Neural cell (in vitro differentiated cells): ENCODE results near the gene TMEM52B.

ENCODE experiments used
- EP300 ChIP-seq: fragments of 450-650 bp; conservative IDR thresholded peaks from 2 replicates; pipeline ENCODE4 v1.6.1; 2014; ENCODE audit warnings: antibody characterized with exemption, mild to moderate bottlenecking, moderate library complexity; ENCODE audit not compliant: poor library complexity, severe bottlenecking
- EZH2 ChIP-seq: fragments of 200-600, 300-800 bp; shearing (Covaris generic), sonication (generic); IDR thresholded peaks from 2 replicates; pipeline ENCODE4 v1.6.1; 2014; ENCODE audit warnings: antibody characterized with exemption, low read length, borderline replicate concordance, mild to moderate bottlenecking; ENCODE audit not compliant: insufficient read depth, poor library complexity, severe bottlenecking
- POLR2AphosphoS5 ChIP-seq: IDR thresholded peaks from 2 replicates; pipeline ENCODE4 v1.6.1; 2012
- TF ChIP-seq, protein P1 (sequence below): fragments of 450-650 bp; IDR thresholded peaks from 2 replicates; pipeline ENCODE4 v1.5.1; 2014; ENCODE audit warnings: antibody characterized with exemption, mild to moderate bottlenecking, moderate library complexity; ENCODE audit not compliant: poor library complexity, severe bottlenecking

DNA sequence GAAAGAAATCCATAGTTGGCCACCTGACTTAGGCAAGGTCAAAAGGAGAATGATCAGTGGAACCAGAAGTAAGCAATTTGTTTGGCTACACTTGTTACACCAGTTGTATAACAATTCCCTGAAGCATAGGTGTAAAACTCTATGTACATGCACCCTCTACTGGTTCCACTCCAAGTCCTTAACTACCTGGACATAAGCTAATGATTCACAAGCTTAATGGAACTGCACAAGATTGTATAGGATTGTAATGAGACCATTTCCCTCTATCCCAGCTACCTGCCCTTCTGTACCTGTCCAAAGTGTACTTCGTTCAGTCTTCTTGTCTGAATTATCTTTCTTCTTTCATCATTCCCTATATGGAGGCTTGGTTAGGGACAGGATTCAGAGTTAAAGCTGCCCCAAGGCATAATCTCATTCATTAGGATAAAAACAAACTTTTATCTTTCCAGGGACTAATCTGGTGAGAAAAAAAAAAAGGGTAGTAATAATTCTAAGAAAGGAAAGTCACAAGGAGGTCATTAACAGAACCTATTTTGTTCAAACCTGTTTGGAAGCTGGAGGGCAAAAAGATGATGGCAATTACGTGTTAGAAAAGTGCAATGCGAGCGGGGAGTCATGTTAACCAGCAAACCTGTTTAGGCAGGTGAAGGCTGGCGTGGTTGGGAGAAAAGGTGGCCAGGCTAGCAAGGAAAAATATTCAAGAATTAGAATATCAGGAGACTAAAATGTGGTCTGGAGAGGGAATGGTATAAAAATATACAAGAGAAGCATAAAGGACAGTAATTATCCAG is 2.8 kb upstream of the TMEM52B start:
- TF ChIP-seq, protein P1, sequence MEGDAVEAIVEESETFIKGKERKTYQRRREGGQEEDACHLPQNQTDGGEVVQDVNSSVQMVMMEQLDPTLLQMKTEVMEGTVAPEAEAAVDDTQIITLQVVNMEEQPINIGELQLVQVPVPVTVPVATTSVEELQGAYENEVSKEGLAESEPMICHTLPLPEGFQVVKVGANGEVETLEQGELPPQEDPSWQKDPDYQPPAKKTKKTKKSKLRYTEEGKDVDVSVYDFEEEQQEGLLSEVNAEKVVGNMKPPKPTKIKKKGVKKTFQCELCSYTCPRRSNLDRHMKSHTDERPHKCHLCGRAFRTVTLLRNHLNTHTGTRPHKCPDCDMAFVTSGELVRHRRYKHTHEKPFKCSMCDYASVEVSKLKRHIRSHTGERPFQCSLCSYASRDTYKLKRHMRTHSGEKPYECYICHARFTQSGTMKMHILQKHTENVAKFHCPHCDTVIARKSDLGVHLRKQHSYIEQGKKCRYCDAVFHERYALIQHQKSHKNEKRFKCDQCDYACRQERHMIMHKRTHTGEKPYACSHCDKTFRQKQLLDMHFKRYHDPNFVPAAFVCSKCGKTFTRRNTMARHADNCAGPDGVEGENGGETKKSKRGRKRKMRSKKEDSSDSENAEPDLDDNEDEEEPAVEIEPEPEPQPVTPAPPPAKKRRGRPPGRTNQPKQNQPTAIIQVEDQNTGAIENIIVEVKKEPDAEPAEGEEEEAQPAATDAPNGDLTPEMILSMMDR, result no peak
- TF ChIP-seq EZH2 (no peak), EP300 (no peak), POLR2AphosphoS5 (no peak)
